WTC11 (cell line): ENCODE measurements around the gene ZBTB7C. TPM values are rescaled to one million over a fixed set of nuclear protein-coding genes. Genes with fewer than 3 reads are reported as not detected.

ENCODE experiments used
- ATAC-seq: fragments of 200-7000 bp; cut with Tn5 transposase; 2 replicates; pipeline ENCODE4 v1.10.0; 2021; ENCODE audit warnings: mild to moderate bottlenecking, moderate library complexity
- CTCF ChIA-PET: fragments of 300-600 bp; sonication (Branson Sonifier 250); formaldehyde crosslinking; loops from one replicate; lab custom pipeline; 2021; ENCODE audit warnings: antibody characterized with exemption; lab: Charles Lee
- POLR2A ChIA-PET: fragments of 350-600 bp; sonication (Branson Sonifier 250); formaldehyde crosslinking; loops from one replicate; lab custom pipeline; 2021; ENCODE audit warnings: antibody characterized with exemption; lab: Charles Lee
- DNase-seq: peaks from one replicate; pipeline ENCODE4 v3.0.0; 2021; ENCODE audit warnings: low spot score
- H3K27ac Mint-ChIP-seq: 2 replicates; pipeline ENCODE4 v1.8.0; 2021; ENCODE audit warnings: mixed read lengths
- H3K27me3 Mint-ChIP-seq: 2 replicates; pipeline ENCODE4 v1.8.0; 2021; ENCODE audit warnings: low read depth, mild to moderate bottlenecking, moderate library complexity, mixed read lengths
- H3K36me3 Mint-ChIP-seq: 2 replicates; pipeline ENCODE4 v1.8.0; 2021; ENCODE audit warnings: mixed read lengths
- H3K4me1 Mint-ChIP-seq: 2 replicates; pipeline ENCODE4 v1.8.0; 2022; ENCODE audit warnings: mixed read lengths
- H3K4me3 Mint-ChIP-seq: 2 replicates; pipeline ENCODE4 v1.8.0; 2021; ENCODE audit warnings: mild to moderate bottlenecking, moderate library complexity, mixed read lengths
- H3K9me3 Mint-ChIP-seq: 2 replicates; pipeline ENCODE4 v1.8.0; 2021; ENCODE audit warnings: mixed read lengths
- AR ChIP-seq: fragments of 250-450 bp; sonication (Bioruptor Pico); IDR thresholded peaks from 2 replicates; pipeline ENCODE4 v1.9.0; 2021; ENCODE audit warnings: mild to moderate bottlenecking
- CDX4 ChIP-seq: fragments of 250-450 bp; sonication (Bioruptor Pico); IDR thresholded peaks from 2 replicates; pipeline ENCODE4 v1.9.0; 2021; ENCODE audit warnings: moderate library complexity, mild to moderate bottlenecking, inconsistent platforms, borderline replicate concordance
- ESRRA ChIP-seq: sonication (generic); formaldehyde crosslinking; IDR thresholded peaks from 2 replicates; pipeline ENCODE4 v1.8.1; 2022; ENCODE audit warnings: mild to moderate bottlenecking, missing genetic modification reagents, borderline replicate concordance
- ETV6 ChIP-seq: sonication (generic); formaldehyde crosslinking; IDR thresholded peaks from 2 replicates; pipeline ENCODE4 v1.8.1; 2022; ENCODE audit warnings: mild to moderate bottlenecking, missing genetic modification reagents
- FOXK1 ChIP-seq: sonication (generic); formaldehyde crosslinking; IDR thresholded peaks from 2 replicates; pipeline ENCODE4 v1.8.0; 2022; ENCODE audit warnings: mild to moderate bottlenecking, moderate library complexity, missing genetic modification reagents
- GRHL2 ChIP-seq: fragments of 250-450 bp; sonication (Bioruptor Pico); IDR thresholded peaks from 2 replicates; pipeline ENCODE4 v1.8.0; 2022; ENCODE audit warnings: mild to moderate bottlenecking, moderate library complexity; ENCODE audit not compliant: insufficient replicate concordance, severe bottlenecking
- HMGA2 ChIP-seq: fragments of 250-450 bp; sonication (Bioruptor Pico); IDR thresholded peaks from 2 replicates; pipeline ENCODE4 v1.4.0; 2021; ENCODE audit warnings: mild to moderate bottlenecking, moderate library complexity
- JUN ChIP-seq: sonication (generic); formaldehyde crosslinking; IDR thresholded peaks from 2 replicates; pipeline ENCODE4 v1.8.0; 2023; ENCODE audit warnings: mild to moderate bottlenecking, missing genetic modification reagents
- MLX ChIP-seq: sonication (generic); formaldehyde crosslinking; IDR thresholded peaks from 2 replicates; pipeline ENCODE4 v1.8.1; 2023; ENCODE audit warnings: mild to moderate bottlenecking, missing genetic modification reagents, moderate library complexity
- MYBL2 ChIP-seq: sonication (generic); formaldehyde crosslinking; IDR thresholded peaks from 2 replicates; pipeline ENCODE4 v1.8.1; 2023; ENCODE audit warnings: mild to moderate bottlenecking, moderate library complexity, missing genetic modification reagents
- NFATC4 ChIP-seq: fragments of 250-450 bp; sonication (Bioruptor Pico); IDR thresholded peaks from 2 replicates; pipeline ENCODE4 v1.9.0; 2021; ENCODE audit warnings: mild to moderate bottlenecking
- NFYB ChIP-seq: sonication (generic); formaldehyde crosslinking; conservative IDR thresholded peaks from 2 replicates; pipeline ENCODE4 v1.8.0; 2022; ENCODE audit warnings: low read depth, missing genetic modification reagents
- SMAD4 ChIP-seq: sonication (generic); formaldehyde crosslinking; IDR thresholded peaks from 2 replicates; pipeline ENCODE4 v1.8.0; 2022; ENCODE audit warnings: mild to moderate bottlenecking, missing genetic modification reagents
- SOX15 ChIP-seq: fragments of 250-450 bp; sonication (Bioruptor Pico); IDR thresholded peaks from 2 replicates; pipeline ENCODE4 v1.9.0; 2021; ENCODE audit warnings: mild to moderate bottlenecking
- TEAD1 ChIP-seq: sonication (generic); formaldehyde crosslinking; IDR thresholded peaks from 2 replicates; pipeline ENCODE4 v1.8.0; 2022; ENCODE audit warnings: mild to moderate bottlenecking, missing genetic modification reagents
- TEAD4 ChIP-seq: sonication (generic); formaldehyde crosslinking; IDR thresholded peaks from 2 replicates; pipeline ENCODE4 v1.8.0; 2022; ENCODE audit warnings: mild to moderate bottlenecking, missing genetic modification reagents
- USF2 ChIP-seq: sonication (generic); formaldehyde crosslinking; IDR thresholded peaks from 2 replicates; pipeline ENCODE4 v1.8.1; 2023; ENCODE audit warnings: mild to moderate bottlenecking, missing genetic modification reagents, moderate library complexity
- ZBTB21 ChIP-seq: sonication (generic); formaldehyde crosslinking; IDR thresholded peaks from 2 replicates; pipeline ENCODE4 v1.8.1; 2023; ENCODE audit warnings: mild to moderate bottlenecking, missing genetic modification reagents, borderline replicate concordance
- ZNF121 ChIP-seq: sonication (generic); formaldehyde crosslinking; IDR thresholded peaks from 2 replicates; pipeline ENCODE4 v1.8.0; 2023; ENCODE audit warnings: missing genetic modification reagents
- ZNF138 ChIP-seq: sonication (generic); formaldehyde crosslinking; conservative IDR thresholded peaks from 2 replicates; pipeline ENCODE4 v1.8.1; 2022; ENCODE audit warnings: mild to moderate bottlenecking, moderate library complexity, missing genetic modification reagents
- ZNF232 ChIP-seq: sonication (generic); formaldehyde crosslinking; IDR thresholded peaks from 2 replicates; pipeline ENCODE4 v1.8.0; 2022; ENCODE audit warnings: mild to moderate bottlenecking, missing genetic modification reagents
- ZNF416 ChIP-seq: fragments of 250-450 bp; sonication (Bioruptor Pico); IDR thresholded peaks from 2 replicates; pipeline ENCODE4 v1.9.0; 2021; ENCODE audit warnings: mild to moderate bottlenecking, inconsistent platforms
- ZNF425 ChIP-seq: fragments of 250-450 bp; sonication (Bioruptor Pico); conservative IDR thresholded peaks from 2 replicates; pipeline ENCODE4 v1.9.0; 2021; ENCODE audit warnings: mild to moderate bottlenecking
- total RNA-seq: library from RNA; stranded (reverse); gene quantifications from 3 replicates; pipeline ENCODE4 v1.2.3, GENCODE V29; 2021

ZBTB7C gene
- total RNA-seq, 1 experiment from 2014 or later: 0.48 TPM

DNA sequence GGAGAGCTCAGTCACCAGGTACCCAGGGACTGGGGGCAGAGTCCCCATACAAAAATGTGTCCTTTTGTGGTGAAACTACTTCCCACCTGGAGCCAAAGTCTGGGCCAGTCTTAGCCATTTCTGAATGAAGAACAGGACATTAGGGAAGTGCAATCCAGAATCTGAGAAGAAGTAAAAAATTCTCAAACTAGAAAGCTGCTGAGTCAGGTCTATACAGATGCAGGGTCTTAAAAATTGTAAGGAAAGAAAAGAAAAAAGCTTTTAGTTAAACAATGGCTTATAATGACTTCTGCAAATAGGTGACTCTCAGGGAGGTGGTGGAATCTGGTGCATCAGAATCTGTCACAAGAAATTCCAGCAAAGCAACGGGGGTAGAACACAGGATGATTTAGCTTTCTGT lies 13.5 kb downstream of the ZBTB7C start:
- H3K4me3 Mint-ChIP-seq: no peak overlapping the region
- ATAC-seq: no peak
- peaks cover 19% of the 10 kb centered on the region for H3K4me1 Mint-ChIP-seq
- ChIA-PET POLR2A (interaction anchor here (0.7 kb wide), 1 partner anchor 106 kb away, joined by 3 read pairs; no protein-coding TSS in a partner anchor), CTCF (interaction anchor here (5.5 kb wide), 1 partner anchor 50 kb away, joined by 19 read pairs; no protein-coding TSS in a partner anchor)
- no peak for DNase-seq
- peaks cover 9% of the 10 kb centered on the region for H3K27me3 Mint-ChIP-seq
- TF ChIP-seq USF2 (CRISPR knock-in tag) (no peak), ZBTB21 (no peak), NFATC4 (CRISPR knock-in tag) (no peak), NFYB (no peak), ZNF416 (no peak), AR (CRISPR knock-in tag) (no peak), ESRRA (CRISPR knock-in tag) (no peak), ZNF425 (no peak), JUN (no peak), CDX4 (no peak), MLX (CRISPR knock-in tag) (no peak), ZNF232 (CRISPR knock-in tag) (no peak), HMGA2 (CRISPR knock-in tag) (no peak), FOXK1 (CRISPR knock-in tag) (no peak)
- no peaks in the 10 kb centered on the region for H3K36me3 Mint-ChIP-seq
- H3K27ac Mint-ChIP-seq: no peak overlapping the region
- no peaks in the 10 kb centered on the region for H3K9me3 Mint-ChIP-seq

DNA sequence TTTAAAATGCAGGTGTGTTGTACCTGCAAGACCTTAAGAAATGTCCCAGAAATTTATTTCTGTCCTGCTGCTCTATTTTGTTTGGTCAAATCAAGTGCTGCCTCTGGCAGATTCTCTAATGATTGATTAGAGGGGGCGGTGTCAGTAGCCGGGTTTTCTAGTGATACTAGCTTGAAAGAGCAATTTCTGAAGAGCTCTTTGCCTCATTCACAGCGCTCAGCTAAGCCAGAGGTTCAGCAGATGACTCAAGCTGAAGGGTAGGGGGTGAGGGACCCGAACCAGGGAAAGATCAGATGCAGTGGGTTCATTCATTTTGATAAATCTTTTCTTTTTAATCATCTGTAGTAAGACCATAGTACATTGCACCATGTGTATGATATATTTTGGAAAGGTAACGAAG lies 15.0 kb downstream of the ZBTB7C start:
- ChIA-PET CTCF (interaction anchor here (1.0 to 1.1 kb wide), 2 partner anchors 49 to 386 kb away, joined by 3 read pairs; no protein-coding TSS in a partner anchor), POLR2A (no interaction called here)
- ATAC-seq: no peak
- no peaks in the 10 kb centered on the region for H3K36me3 Mint-ChIP-seq
- H3K4me3 Mint-ChIP-seq: no peak overlapping the region
- no peak for DNase-seq
- H3K9me3 Mint-ChIP-seq: no peaks in the 10 kb centered on the region
- H3K27me3 Mint-ChIP-seq: peaks cover 9% of the 10 kb centered on the region
- no peak overlapping the region for H3K27ac Mint-ChIP-seq
- peaks cover 19% of the 10 kb centered on the region for H3K4me1 Mint-ChIP-seq
- no peak for TF ChIP-seq GRHL2
- no peak for TF ChIP-seq ZNF121 (CRISPR knock-in tag)
- no peak for TF ChIP-seq ZNF232 (CRISPR knock-in tag)
- no peak for TF ChIP-seq ZNF138 (CRISPR knock-in tag)
- no peak for TF ChIP-seq SOX15 (CRISPR knock-in tag)
- no peak for TF ChIP-seq TEAD4
- TF ChIP-seq USF2 (CRISPR knock-in tag): no peak
- no peak for TF ChIP-seq ETV6 (CRISPR knock-in tag)
- TF ChIP-seq AR (CRISPR knock-in tag): no peak
- TF ChIP-seq TEAD1 (CRISPR knock-in tag): no peak
- no peak for TF ChIP-seq SMAD4 (CRISPR knock-in tag)
- TF ChIP-seq MYBL2 (CRISPR knock-in tag): no peak
